ENCODE measurements around the gene OR52E1. TPM values are rescaled to one million over a fixed set of nuclear protein-coding genes. Genes with fewer than 3 reads are reported as not detected.
"Not testable (repeated sequence)": the region's sequence is repeated elsewhere in the genome, so short reads cannot be mapped to it uniquely, and the experiment has no call there.

The OR52E1 gene
- total RNA-seq, 1 donor from 2014 or later: not detected

DNA sequence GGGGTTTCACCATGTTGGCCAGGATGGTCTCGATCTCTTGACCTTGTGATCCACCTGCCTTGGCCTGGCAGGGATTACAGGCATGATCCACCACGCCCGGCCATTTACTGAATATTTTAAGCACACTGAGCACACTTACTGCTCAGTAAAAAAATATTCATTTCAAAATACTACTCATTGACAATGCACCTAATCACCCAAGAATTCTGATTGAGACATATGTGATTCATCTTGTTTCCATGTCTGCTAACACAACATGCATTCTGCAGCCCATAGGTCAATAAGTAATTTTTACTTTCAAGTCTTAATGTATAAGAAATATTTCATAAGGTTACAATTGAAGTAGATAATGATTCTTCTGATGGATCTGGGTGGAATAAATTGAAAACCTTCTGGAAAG, 27.3 kb upstream of the OR52E1 start:
- no peak overlapping the region for H3K27ac Mint-ChIP-seq
- H3K4me3 Mint-ChIP-seq: no peak overlapping the region
- H3K4me1 Mint-ChIP-seq (ENCODE audit: unreplicated experiment): no peaks in the 10 kb centered on the region
- no peaks in the 10 kb centered on the region for H3K36me3 Mint-ChIP-seq
- peaks cover 4% of the 10 kb centered on the region for H3K27me3 Mint-ChIP-seq
- no peak for DNase-seq (ENCODE audit: extremely low spot score, unreplicated experiment)
- TF ChIP-seq, protein P1, sequence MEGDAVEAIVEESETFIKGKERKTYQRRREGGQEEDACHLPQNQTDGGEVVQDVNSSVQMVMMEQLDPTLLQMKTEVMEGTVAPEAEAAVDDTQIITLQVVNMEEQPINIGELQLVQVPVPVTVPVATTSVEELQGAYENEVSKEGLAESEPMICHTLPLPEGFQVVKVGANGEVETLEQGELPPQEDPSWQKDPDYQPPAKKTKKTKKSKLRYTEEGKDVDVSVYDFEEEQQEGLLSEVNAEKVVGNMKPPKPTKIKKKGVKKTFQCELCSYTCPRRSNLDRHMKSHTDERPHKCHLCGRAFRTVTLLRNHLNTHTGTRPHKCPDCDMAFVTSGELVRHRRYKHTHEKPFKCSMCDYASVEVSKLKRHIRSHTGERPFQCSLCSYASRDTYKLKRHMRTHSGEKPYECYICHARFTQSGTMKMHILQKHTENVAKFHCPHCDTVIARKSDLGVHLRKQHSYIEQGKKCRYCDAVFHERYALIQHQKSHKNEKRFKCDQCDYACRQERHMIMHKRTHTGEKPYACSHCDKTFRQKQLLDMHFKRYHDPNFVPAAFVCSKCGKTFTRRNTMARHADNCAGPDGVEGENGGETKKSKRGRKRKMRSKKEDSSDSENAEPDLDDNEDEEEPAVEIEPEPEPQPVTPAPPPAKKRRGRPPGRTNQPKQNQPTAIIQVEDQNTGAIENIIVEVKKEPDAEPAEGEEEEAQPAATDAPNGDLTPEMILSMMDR (conservative IDR thresholded peaks at IDR 0.05): no peak
- no peaks in the 10 kb centered on the region for H3K9me3 Mint-ChIP-seq

DNA sequence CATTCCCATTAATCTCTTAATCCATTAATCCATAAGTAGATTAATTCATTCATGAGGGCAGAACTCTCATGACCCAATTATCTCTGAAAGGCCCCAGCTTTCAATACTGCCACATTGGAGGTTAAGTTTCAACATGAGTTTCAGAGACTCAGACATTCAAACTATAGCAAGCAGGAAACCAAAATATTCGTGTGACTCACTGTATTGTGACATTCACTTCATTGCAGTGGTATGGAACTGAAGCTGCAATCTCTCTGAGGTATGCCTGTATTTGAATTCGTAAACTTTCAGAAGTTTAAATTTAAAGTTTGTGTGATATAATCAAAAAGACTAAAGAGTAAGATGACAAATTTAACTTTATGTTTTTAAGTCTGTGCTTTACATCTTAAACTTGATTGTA, 26.0 kb upstream of the OR52E1 start:
- no peak for DNase-seq (ENCODE audit: extremely low spot score, unreplicated experiment)
- Mint-ChIP-seq H3K4me1 (ENCODE audit: unreplicated experiment) (no peaks in the 10 kb centered on the region), H3K27ac (no peak overlapping the region), H3K9me3 (no peaks in the 10 kb centered on the region), H3K27me3 (peaks cover 2% of the 10 kb centered on the region), H3K4me3 (no peak overlapping the region), H3K36me3 (no peaks in the 10 kb centered on the region)
- TF ChIP-seq, protein P1 (conservative IDR thresholded peaks at IDR 0.05): no peak

DNA sequence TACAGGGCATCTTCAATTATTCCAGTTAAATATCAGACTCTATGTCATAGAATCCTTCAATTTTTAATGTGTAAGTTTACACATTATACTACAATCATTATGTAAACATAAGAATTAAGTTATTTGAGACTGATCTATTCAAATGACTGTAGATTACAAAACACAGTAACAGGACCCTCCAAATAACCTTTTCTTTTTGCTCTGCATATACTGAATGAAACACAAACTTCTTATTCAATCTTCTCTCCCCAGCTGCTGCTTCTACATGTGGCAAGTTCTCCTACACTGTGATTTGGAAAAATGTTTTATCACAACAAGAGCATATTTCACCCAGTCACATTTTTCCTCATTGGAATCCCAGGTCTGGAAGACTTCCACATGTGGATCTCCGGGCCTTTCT, 23.1 kb upstream of the OR52E1 start, which contains the start of gene OR52J3:
Gene OR52J3, plus strand, starts transcription at position 301 of the 400 bp plus-strand sequence. Its CDS starts 0 bp downstream, at position 301.
- DNase-seq (ENCODE audit: extremely low spot score, unreplicated experiment): no peak
- TF ChIP-seq, protein P1 (conservative IDR thresholded peaks at IDR 0.05): no peak
- no peak within 1 kb of the TSS for H3K4me3 Mint-ChIP-seq
- H3K27ac Mint-ChIP-seq: no peak within 1 kb of the TSS
- H3K4me1 Mint-ChIP-seq (ENCODE audit: unreplicated experiment): no peaks in the 10 kb centered on the region
- no peaks in the 10 kb centered on the region for H3K36me3 Mint-ChIP-seq
- peaks cover 2% of the 10 kb centered on the region for H3K27me3 Mint-ChIP-seq
- H3K9me3 Mint-ChIP-seq: no peaks in the 10 kb centered on the region

DNA sequence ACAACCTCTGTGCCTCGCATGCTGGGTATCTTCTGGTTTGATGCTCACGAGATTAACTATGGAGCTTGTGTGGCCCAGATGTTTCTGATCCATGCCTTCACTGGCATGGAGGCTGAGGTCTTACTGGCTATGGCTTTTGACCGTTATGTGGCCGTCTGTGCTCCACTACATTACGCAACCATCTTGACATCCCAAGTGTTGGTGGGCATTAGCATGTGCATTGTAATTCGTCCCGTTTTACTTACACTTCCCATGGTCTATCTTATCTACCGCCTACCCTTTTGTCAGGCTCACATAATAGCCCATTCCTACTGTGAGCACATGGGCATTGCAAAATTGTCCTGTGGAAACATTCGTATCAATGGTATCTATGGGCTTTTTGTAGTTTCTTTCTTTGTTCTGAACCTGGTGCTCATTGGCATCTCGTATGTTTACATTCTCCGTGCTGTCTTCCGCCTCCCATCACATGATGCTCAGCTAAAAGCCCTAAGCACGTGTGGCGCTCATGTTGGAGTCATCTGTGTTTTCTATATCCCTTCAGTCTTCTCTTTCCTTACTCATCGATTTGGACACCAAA, 22.5 kb upstream of the OR52E1 start:
- no peak for DNase-seq (ENCODE audit: extremely low spot score, unreplicated experiment)
- H3K4me3 Mint-ChIP-seq: no peak overlapping the region
- H3K36me3 Mint-ChIP-seq: no peaks in the 10 kb centered on the region
- no peak overlapping the region for H3K27ac Mint-ChIP-seq
- TF ChIP-seq, protein P1 (conservative IDR thresholded peaks at IDR 0.05): no peak
- H3K4me1 Mint-ChIP-seq (ENCODE audit: unreplicated experiment): no peaks in the 10 kb centered on the region
- no peaks in the 10 kb centered on the region for H3K9me3 Mint-ChIP-seq
- H3K27me3 Mint-ChIP-seq: peaks cover 2% of the 10 kb centered on the region

DNA sequence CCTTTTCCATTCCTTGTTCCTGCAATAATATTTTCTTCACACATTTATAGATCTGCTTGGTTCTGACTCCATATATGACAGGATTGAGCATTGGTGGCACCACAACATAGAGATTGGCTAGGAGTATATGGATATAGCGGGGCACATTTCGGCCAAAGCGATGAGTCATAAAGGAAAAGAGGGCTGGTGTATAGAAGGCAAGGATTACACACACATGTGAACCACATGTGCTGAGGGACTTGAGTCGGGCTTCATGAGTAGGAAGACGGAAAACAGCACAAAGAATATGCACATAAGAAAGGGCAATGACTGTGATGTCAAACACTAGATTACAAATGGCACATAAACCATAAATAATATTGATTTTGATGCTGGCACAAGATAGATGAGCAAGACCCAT, 10.7 kb upstream of the OR52E1 start:
- not testable (repeated sequence) for H3K27ac Mint-ChIP-seq; H3K27me3 Mint-ChIP-seq; H3K9me3 Mint-ChIP-seq; DNase-seq (ENCODE audit: extremely low spot score, unreplicated experiment); H3K4me3 Mint-ChIP-seq; H3K4me1 Mint-ChIP-seq (ENCODE audit: unreplicated experiment); H3K36me3 Mint-ChIP-seq

DNA sequence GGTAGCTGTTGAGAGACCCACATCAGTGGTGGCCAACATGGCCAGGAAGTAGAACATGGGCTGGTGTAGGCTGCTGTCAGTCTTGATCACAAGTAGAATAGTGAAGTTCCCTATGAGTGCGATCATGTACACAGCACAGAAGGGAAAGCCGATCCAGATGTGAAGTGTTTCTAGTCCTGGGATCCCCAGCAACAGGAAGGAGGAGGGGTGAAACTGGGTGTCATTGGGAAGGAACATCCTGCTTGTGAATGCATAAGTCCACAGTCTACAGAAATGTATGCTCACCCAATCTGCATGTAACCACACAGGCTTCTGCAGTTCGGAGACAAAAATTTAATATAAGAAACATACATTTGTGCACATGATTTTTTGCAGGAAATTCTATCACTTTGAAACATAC, 10.0 kb upstream of the OR52E1 start, which contains the start of gene OR52E2:
Gene OR52E2, minus strand, starts transcription at position 237 of the 400 bp plus-strand sequence. Its CDS starts 0 bp downstream, at position 237.
- no peaks in the 10 kb centered on the region for H3K9me3 Mint-ChIP-seq
- H3K27me3 Mint-ChIP-seq: no peaks in the 10 kb centered on the region
- no peaks in the 10 kb centered on the region for H3K36me3 Mint-ChIP-seq
- TF ChIP-seq, protein P1 (conservative IDR thresholded peaks at IDR 0.05): no peak
- no peak for DNase-seq (ENCODE audit: extremely low spot score, unreplicated experiment)
- no peaks in the 10 kb centered on the region for H3K4me1 Mint-ChIP-seq (ENCODE audit: unreplicated experiment)
- no peak within 1 kb of the TSS for H3K4me3 Mint-ChIP-seq
- no peak within 1 kb of the TSS for H3K27ac Mint-ChIP-seq
